Neural progenitor cell (in vitro differentiated cells): ENCODE results near the gene SLC18A3. TPM values are rescaled to one million over a fixed set of nuclear protein-coding genes. Genes with fewer than 3 reads are reported as not detected.

Source experiments
- DNase-seq: peaks from one replicate; pipeline ENCODE4 v3.0.0-alpha.2; 2016; ENCODE audit warnings: low spot score
- H2AFZ ChIP-seq: fragments of 200-600 bp; sonication (generic); replicated peaks from 2 replicates; pipeline ENCODE4 v1.6.1; 2016; ENCODE audit warnings: antibody characterized with exemption
- H3F3A ChIP-seq: fragments of 200-600 bp; sonication (generic); 2 replicates; pipeline ENCODE4 v1.6.1; 2016; ENCODE audit warnings: antibody characterized with exemption, low read depth
- H3K27ac ChIP-seq: fragments of 200-600 bp; sonication (generic); 2 replicates; pipeline ENCODE4 v1.5.1; 2016; ENCODE audit warnings: mild to moderate bottlenecking
- H3K27me3 ChIP-seq: fragments of 200-600 bp; sonication (generic); 2 replicates; pipeline ENCODE4 v1.6.1; 2016; ENCODE audit warnings: mild to moderate bottlenecking, moderate library complexity
- H3K36me3 ChIP-seq: fragments of 200-600 bp; sonication (generic); 2 replicates; pipeline ENCODE4 v1.5.1; 2016
- H3K4me1 ChIP-seq: fragments of 200-600 bp; sonication (generic); 2 replicates; pipeline ENCODE4 v1.6.1; 2016; ENCODE audit warnings: mixed run types
- H3K4me2 ChIP-seq: fragments of 200-600 bp; sonication (generic); 2 replicates; pipeline ENCODE4 v1.6.1; 2016
- H3K4me3 ChIP-seq: fragments of 200-600 bp; sonication (generic); 2 replicates; pipeline ENCODE4 v1.5.1; 2016
- H3K79me2 ChIP-seq: fragments of 200-600 bp; sonication (generic); 2 replicates; pipeline ENCODE4 v1.6.1; 2016; ENCODE audit warnings: low read depth
- H3K9ac ChIP-seq: fragments of 200-600 bp; sonication (generic); 2 replicates; pipeline ENCODE4 v1.6.1; 2016
- H3K9me3 ChIP-seq: fragments of 200-600 bp; sonication (generic); 2 replicates; pipeline ENCODE4 v1.5.1; 2016; ENCODE audit warnings: low read depth
- H4K20me1 ChIP-seq: fragments of 200-600 bp; sonication (generic); 2 replicates; pipeline ENCODE4 v1.6.1; 2016; ENCODE audit warnings: low read depth
- H3K27ac Mint-ChIP-seq: 3 replicates; pipeline ENCODE4 v1.8.0; 2021; ENCODE audit warnings: mixed read lengths
- H3K27me3 Mint-ChIP-seq: 2 replicates; pipeline ENCODE4 v1.8.0; 2022; ENCODE audit warnings: low read depth, mild to moderate bottlenecking, inconsistent platforms, moderate library complexity, mixed read lengths; ENCODE audit not compliant: insufficient read depth
- H3K36me3 Mint-ChIP-seq: 3 replicates; pipeline ENCODE4 v1.8.0; 2021; ENCODE audit warnings: mixed read lengths
- H3K4me1 Mint-ChIP-seq: 3 replicates; pipeline ENCODE4 v1.8.0; 2021; ENCODE audit warnings: mixed read lengths
- H3K4me3 Mint-ChIP-seq: 3 replicates; pipeline ENCODE4 v1.8.0; 2021; ENCODE audit warnings: mild to moderate bottlenecking, moderate library complexity, mixed read lengths
- H3K9me3 Mint-ChIP-seq: 3 replicates; pipeline ENCODE4 v1.8.0; 2020; ENCODE audit warnings: mixed read lengths
- CTCF ChIP-seq: fragments of 200-600 bp; sonication (generic); IDR thresholded peaks from 2 replicates; pipeline ENCODE4 v1.5.1; 2017; ENCODE audit warnings: antibody characterized with exemption, mild to moderate bottlenecking
- EZH2 ChIP-seq: fragments of 200-600 bp; sonication (generic); IDR thresholded peaks from 2 replicates; pipeline ENCODE4 v1.6.1; 2017; ENCODE audit warnings: antibody characterized with exemption, mild to moderate bottlenecking, moderate library complexity
- EZH2phosphoT487 ChIP-seq: fragments of 200-600 bp; sonication (generic); IDR thresholded peaks from 2 replicates; pipeline ENCODE4 v1.6.1; 2017; ENCODE audit warnings: antibody characterized with exemption
- total RNA-seq: library from RNA; depleted of rRNA; stranded (reverse); fragments of >200 nt; gene quantifications from 2 replicates; pipeline ENCODE4 v1.2.3, GENCODE V29; 2015; ENCODE audit warnings: low replicate concordance

SLC18A3 gene
- total RNA-seq, 1 donor from 2014 or later: not detected

GRCh38 chr10:49598164-49598856 is 11.8 kb upstream of the SLC18A3 start:
- no peak overlapping the region for H3K4me2 ChIP-seq
- H3K9me3 ChIP-seq: no peaks in the 10 kb centered on the region
- Mint-ChIP-seq H3K4me1 (peaks cover 5% of the 10 kb centered on the region), H3K4me3 (no peak overlapping the region), H3K36me3 (no peaks in the 10 kb centered on the region), H3K27me3 (peaks cover 18% of the 10 kb centered on the region), H3K27ac (no peak overlapping the region), H3K9me3 (no peaks in the 10 kb centered on the region)
- H4K20me1 ChIP-seq: no peaks in the 10 kb centered on the region
- DNase-seq: no peak
- H3K36me3 ChIP-seq: no peaks in the 10 kb centered on the region
- no peak overlapping the region for H3K27ac ChIP-seq
- peaks cover 15% of the 10 kb centered on the region for H3K27me3 ChIP-seq
- no peaks in the 10 kb centered on the region for H3K4me1 ChIP-seq
- TF ChIP-seq EZH2 (no peak), CTCF (no peak), EZH2phosphoT487 (no peak)
- H3K4me3 ChIP-seq: no peak overlapping the region
- H3K9ac ChIP-seq: no peak overlapping the region
- no peak overlapping the region for H2AFZ ChIP-seq
- H3K79me2 ChIP-seq: no peaks in the 10 kb centered on the region
- H3F3A ChIP-seq: no peaks in the 10 kb centered on the region

GRCh38 chr10:49598986-49599385 is 11.1 kb upstream of the SLC18A3 start:
- H4K20me1 ChIP-seq: no peaks in the 10 kb centered on the region
- no peak overlapping the region for H3K27ac ChIP-seq
- H3K4me3 Mint-ChIP-seq: no peak overlapping the region
- no peak overlapping the region for H3K9ac ChIP-seq
- no peaks in the 10 kb centered on the region for H3K9me3 Mint-ChIP-seq
- DNase-seq: no peak
- H2AFZ ChIP-seq: no peak overlapping the region
- no peaks in the 10 kb centered on the region for H3K9me3 ChIP-seq
- peaks cover 22% of the 10 kb centered on the region for H3K27me3 ChIP-seq
- no peaks in the 10 kb centered on the region for H3K79me2 ChIP-seq
- no peak overlapping the region for H3K4me3 ChIP-seq
- H3K4me1 ChIP-seq: no peaks in the 10 kb centered on the region
- H3F3A ChIP-seq: no peaks in the 10 kb centered on the region
- H3K36me3 ChIP-seq: no peaks in the 10 kb centered on the region
- H3K27me3 Mint-ChIP-seq: peaks cover 18% of the 10 kb centered on the region
- no peaks in the 10 kb centered on the region for H3K36me3 Mint-ChIP-seq
- no peak overlapping the region for H3K4me2 ChIP-seq
- H3K4me1 Mint-ChIP-seq: peaks cover 5% of the 10 kb centered on the region
- H3K27ac Mint-ChIP-seq: no peak overlapping the region
- no peak for TF ChIP-seq CTCF
- no peak for TF ChIP-seq EZH2phosphoT487
- TF ChIP-seq EZH2: no peak

GRCh38 chr10:49599546-49599945 is 10.6 kb upstream of the SLC18A3 start:
- Histone ChIP-seq H2AFZ (no peak overlapping the region), H3K79me2 (no peaks in the 10 kb centered on the region), H3K4me2 (no peak overlapping the region), H3K36me3 (no peaks in the 10 kb centered on the region), H4K20me1 (no peaks in the 10 kb centered on the region), H3K27me3 (peaks cover 28% of the 10 kb centered on the region), H3F3A (no peaks in the 10 kb centered on the region), H3K4me1 (no peaks in the 10 kb centered on the region), H3K27ac (no peak overlapping the region), H3K4me3 (no peak overlapping the region), H3K9ac (no peak overlapping the region), H3K9me3 (no peaks in the 10 kb centered on the region)
- H3K27me3 Mint-ChIP-seq: peaks cover 18% of the 10 kb centered on the region
- no peak overlapping the region for H3K4me3 Mint-ChIP-seq
- no peak for DNase-seq
- no peaks in the 10 kb centered on the region for H3K36me3 Mint-ChIP-seq
- H3K4me1 Mint-ChIP-seq: peaks cover 2% of the 10 kb centered on the region
- no peak overlapping the region for H3K27ac Mint-ChIP-seq
- TF ChIP-seq EZH2: no peak
- no peak for TF ChIP-seq EZH2phosphoT487
- no peak for TF ChIP-seq CTCF
- no peaks in the 10 kb centered on the region for H3K9me3 Mint-ChIP-seq
